Vagina (tissue), 2 donors: ENCODE measurements around the gene SFXN4. TPM values are rescaled to one million over a fixed set of nuclear protein-coding genes. Genes with fewer than 3 reads are reported as not detected.

Experiments
- DNase-seq, 2 donors: peaks; one replicate each; pipeline ENCODE4 v3.0.0-alpha.2; 2017; ENCODE audit errors: extremely low spot score in 2 of 2
- H3K27ac ChIP-seq: fragments of 200-600 bp; sonication (generic); one replicate; pipeline ENCODE4 v1.5.1; 2019
- H3K27me3 ChIP-seq: fragments of 200-600 bp; sonication (generic); one replicate; pipeline ENCODE4 v1.5.1; 2019
- H3K36me3 ChIP-seq, 2 donors: fragments of 200-600 bp; sonication (generic); one replicate each; pipeline ENCODE4 v1.5.1; 2017 to 2019
- H3K4me1 ChIP-seq: fragments of 200-600 bp; sonication (generic); one replicate; pipeline ENCODE4 v1.5.1; 2019
- H3K4me3 ChIP-seq, 2 donors: fragments of 200-600 bp; sonication (generic); 1 replicate in 1 of 2; 2 replicates in 1 of 2; pipeline ENCODE4 v1.5.1; 2016 to 2019
- H3K9me3 ChIP-seq: fragments of 200-600 bp; sonication (generic); one replicate; pipeline ENCODE4 v1.5.1; 2019
- CTCF ChIP-seq, 3 experiments: fragments of 450-650 bp in 2 of 3; fragments of 200-600 bp in 1 of 3; sonication (generic) in 1 of 3; IDR thresholded peaks; one replicate each; pipeline ENCODE4 v1.5.1; 2017 to 2019; ENCODE audit warnings: antibody characterized with exemption in 3 of 3, mild to moderate bottlenecking in 2 of 3, moderate library complexity in 2 of 3
- POLR2A ChIP-seq, 2 donors: fragments of 450-650 bp; IDR thresholded peaks; one replicate each; pipeline ENCODE4 v1.6.1; 2017; ENCODE audit warnings: antibody characterized with exemption in 2 of 2, mild to moderate bottlenecking in 2 of 2, moderate library complexity in 2 of 2
- POLR2AphosphoS5 ChIP-seq, 2 donors: sonication (generic); formaldehyde crosslinking; IDR thresholded peaks; one replicate each; pipeline ENCODE4 v1.9.0; 2017; ENCODE audit warnings: antibody characterized with exemption in 2 of 2, mild to moderate bottlenecking in 2 of 2, low read depth in 1 of 2; ENCODE audit not compliant: insufficient read depth in 1 of 2
- intact Hi-C: fragments of 100-400 bp; cut with DNase I; formaldehyde crosslinking; loops from one replicate; pipeline ENCODE4 v1.15.1; 2023
- total RNA-seq: library from RNA; depleted of rRNA; stranded (reverse); fragments of >200 nt; gene quantifications from one replicate; pipeline ENCODE4 v1.2.3, GENCODE V29; 2016

The SFXN4 gene
- total RNA-seq, 1 donor from 2014 or later = 12.3 TPM

GRCh38 chr10:119209736-119210355 is 44.3 kb upstream of the SFXN4 start:
- H3K4me1 ChIP-seq = peaks cover 64% of the 10 kb centered on the region
- DNase-seq = no peak
- TF ChIP-seq CTCF (IDR thresholded peaks at IDR 0.05) = peak in 1 of 3 experiments; percentile 12
- TF ChIP-seq POLR2AphosphoS5 (IDR thresholded peaks at IDR 0.05; ENCODE audit: insufficient read depth in 1 of 2, low read depth in 1 of 2) = no peak
- no peak for TF ChIP-seq POLR2A (IDR thresholded peaks at IDR 0.05)
- peak overlapping the region; percentile 96 for H3K27ac ChIP-seq
- intact Hi-C loops = loop anchor here (5.0 kb wide), 2 partner anchors 42 to 232 kb away; no protein-coding TSS in a partner anchor
- H3K27me3 ChIP-seq = no peaks in the 10 kb centered on the region
- peak overlapping the region; percentile 88 to 94 for H3K4me3 ChIP-seq
- H3K9me3 ChIP-seq = no peaks in the 10 kb centered on the region
- H3K36me3 ChIP-seq = no peaks in the 10 kb centered on the region

- Histone ChIP-seq H3K4me1 (peaks cover 61% of the 10 kb centered on the region), H3K4me3 (peak overlapping the region; percentile 88 to 94)
- DNase-seq = no peak
Observed at GRCh38 chr10:119209035-119209735, 43.7 kb upstream of the SFXN4 start.

GRCh38 chr10:119208553-119208940 is 43.0 kb upstream of the SFXN4 start:
- Histone ChIP-seq H3K4me1 (peaks cover 55% of the 10 kb centered on the region), H3K27ac (peak overlapping the region; percentile 96), H3K36me3 (no peaks in the 10 kb centered on the region), H3K9me3 (no peaks in the 10 kb centered on the region), H3K4me3 (peak overlapping the region; percentile 88 to 94), H3K27me3 (no peaks in the 10 kb centered on the region)
- DNase-seq = no peak
- TF ChIP-seq POLR2A (IDR thresholded peaks at IDR 0.05) = no peak
- no peak for TF ChIP-seq CTCF (IDR thresholded peaks at IDR 0.05)
- TF ChIP-seq POLR2AphosphoS5 (IDR thresholded peaks at IDR 0.05; ENCODE audit: insufficient read depth in 1 of 2, low read depth in 1 of 2) = no peak
- intact Hi-C loops = loop anchor here (5.0 kb wide), 2 partner anchors 44 to 234 kb away; no protein-coding TSS in a partner anchor

More at GRCh38 chr10:119209035-119209735, 43.7 kb upstream of the SFXN4 start:
- intact Hi-C loops = loop anchor here (5.0 kb wide), 2 partner anchors 43 to 233 kb away; no protein-coding TSS in a partner anchor
- Histone ChIP-seq H3K36me3 (no peaks in the 10 kb centered on the region), H3K27me3 (no peaks in the 10 kb centered on the region), H3K9me3 (no peaks in the 10 kb centered on the region), H3K27ac (peak overlapping the region; percentile 96)
- TF ChIP-seq CTCF (IDR thresholded peaks at IDR 0.05) (peak; percentile 50 to 83 (median 60)), POLR2AphosphoS5 (IDR thresholded peaks at IDR 0.05; ENCODE audit: insufficient read depth in 1 of 2, low read depth in 1 of 2) (no peak)

- peaks cover 48% of the 10 kb centered on the region for H3K4me1 ChIP-seq
- no peaks in the 10 kb centered on the region for H3K27me3 ChIP-seq
- peak overlapping the region; percentile 88 to 94 for H3K4me3 ChIP-seq
- TF ChIP-seq POLR2AphosphoS5 (IDR thresholded peaks at IDR 0.05; ENCODE audit: insufficient read depth in 1 of 2, low read depth in 1 of 2) = no peak
- TF ChIP-seq CTCF (IDR thresholded peaks at IDR 0.05) = no peak
- TF ChIP-seq POLR2A (IDR thresholded peaks at IDR 0.05) = no peak
- H3K27ac ChIP-seq = peak overlapping the region; percentile 96
- no peaks in the 10 kb centered on the region for H3K36me3 ChIP-seq
- no peaks in the 10 kb centered on the region for H3K9me3 ChIP-seq
- intact Hi-C loops = loop anchor here (5.0 kb wide), 2 partner anchors 44 to 234 kb away; no protein-coding TSS in a partner anchor
- peak in 1 of 2 donors; percentile 92 for DNase-seq
Observed at GRCh38 chr10:119207713-119208552, 42.4 kb upstream of the SFXN4 start.
